Stimulated activated CD4-positive, alpha-beta T cell treated with anti-CD3 and anti-CD28 coated beads, Interleukin-12 subunit alpha, Interleukin-12 subunit beta, amount 100 ng/mL, for 24 hours (primary cell): ENCODE data around the gene IP6K1.
"Not testable (repeated sequence)": the region's sequence is repeated elsewhere in the genome, so short reads cannot be mapped to it uniquely, and the experiment has no call there.

Source experiments
- DNase-seq, 2 experiments: peaks; one replicate each; pipeline ENCODE4 v3.0.0-alpha.2; 2020; ENCODE audit warnings: low read depth in 2 of 2

The IP6K1 gene

GRCh38 chr3:49794431-49794830, 8.1 kb upstream of the IP6K1 start:
- DNase-seq: no peak

- DNase-seq: no peak
Observed at GRCh38 chr3:49793486-49794085, 7.2 kb upstream of the IP6K1 start.

GRCh38 chr3:49792371-49793150, 6.2 kb upstream of the IP6K1 start:
- DNase-seq: no peak

GRCh38 chr3:49791571-49791970, 5.2 kb upstream of the IP6K1 start:
- DNase-seq: no peak

- no peak for DNase-seq
Observed at GRCh38 chr3:49790626-49791411, 4.5 kb upstream of the IP6K1 start.

GRCh38 chr3:49788056-49788455, 1.7 kb upstream of the IP6K1 start:
- no peak for DNase-seq

- DNase-seq: no peak
Observed at GRCh38 chr3:49787536-49787935, 1.2 kb upstream of the IP6K1 start.

GRCh38 chr3:49787182-49787464, 781 bp upstream of the IP6K1 start:
- DNase-seq: no peak

- no peak for DNase-seq
Observed at GRCh38 chr3:49785565-49786356, 581 bp downstream of the IP6K1 start.

GRCh38 chr3:49782277-49782676, 4.1 kb downstream of the IP6K1 start:
- DNase-seq: not testable (repeated sequence)

- no peak for DNase-seq
Observed at GRCh38 chr3:49781415-49782199, 4.7 kb downstream of the IP6K1 start.

- DNase-seq: not testable (repeated sequence)
Observed at GRCh38 chr3:49780975-49781365, 5.4 kb downstream of the IP6K1 start.

- no peak for DNase-seq
Observed at GRCh38 chr3:49780080-49780974, 6.0 kb downstream of the IP6K1 start.

GRCh38 chr3:49779358-49780079, 6.8 kb downstream of the IP6K1 start:
- no peak for DNase-seq

GRCh38 chr3:49776101-49776500, 10.2 kb downstream of the IP6K1 start:
- DNase-seq: not testable (repeated sequence)

- DNase-seq: no peak
Observed at GRCh38 chr3:49775538-49775937, 10.8 kb downstream of the IP6K1 start.

GRCh38 chr3:49772703-49773102, 13.6 kb downstream of the IP6K1 start:
- DNase-seq: no peak

GRCh38 chr3:49771340-49771938, 14.9 kb downstream of the IP6K1 start:
- no peak for DNase-seq

GRCh38 chr3:49769926-49770325, 16.4 kb downstream of the IP6K1 start:
- no peak for DNase-seq
